Measurements from ENCODE around the gene ANKRD22. TPM values are rescaled to one million over a fixed set of nuclear protein-coding genes. Genes with fewer than 3 reads are reported as not detected.
A peak's percentile ranks its signal among the peaks of the same experiment; 100 is the strongest.

ANKRD22 gene
- total and polyA plus RNA-seq, 10 of the 15 experiments (the other 5 are each of a cell fraction or from before 2014, with no cell fraction given), result 0.30 to 1.3 (median 0.71) TPM

DNA sequence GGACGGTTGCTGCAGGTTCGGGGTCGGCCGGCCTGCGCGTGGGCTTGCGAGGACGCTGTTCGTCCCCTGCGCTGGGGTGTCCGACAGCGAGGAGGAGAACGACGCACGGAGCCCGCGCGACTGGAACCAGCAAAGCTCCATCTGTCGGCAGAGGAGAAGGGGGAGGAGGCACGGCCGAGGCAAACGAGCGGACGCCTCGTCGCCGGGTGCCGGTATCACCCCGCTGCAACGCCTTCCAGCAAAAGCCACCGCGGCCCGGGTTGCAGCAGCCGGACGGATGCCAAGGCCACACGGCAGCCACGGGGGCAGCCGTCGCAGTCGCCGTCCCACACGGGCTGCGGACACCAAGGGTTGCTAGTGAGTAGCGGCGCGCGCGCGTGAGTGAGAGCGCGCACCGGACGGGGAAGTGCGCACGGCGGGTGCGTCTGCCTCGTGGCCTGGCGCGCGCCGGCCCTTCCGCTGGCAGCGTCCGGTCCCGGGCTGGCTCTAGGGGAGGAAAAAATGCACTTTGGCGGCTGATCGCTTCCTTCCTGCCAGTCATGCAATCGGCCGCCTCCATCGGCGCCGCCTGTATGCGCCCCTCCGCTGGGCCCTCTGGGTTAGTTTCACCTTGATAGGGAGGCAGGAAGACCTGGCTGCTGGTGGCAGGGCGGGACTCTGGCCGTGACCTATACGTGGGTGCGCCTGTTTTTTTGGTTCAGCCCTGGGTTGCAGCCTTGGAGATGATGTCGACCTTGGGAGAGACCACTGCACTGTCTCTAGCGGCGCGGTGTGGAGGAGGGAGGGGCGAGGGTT is 28.8 kb upstream of the ANKRD22 start (continued):
- TF ChIP-seq ZNF687 (IDR thresholded peaks at IDR 0.05) (peak; percentile 86; the same call in 1 of the 2 replicates), IKZF2 (IDR thresholded peaks at IDR 0.05) (peak; percentile 16 to 67; a peak in 2 of 4 replicates), EGR1 (IDR thresholded peaks at IDR 0.05; ENCODE audit: borderline replicate concordance in 1 of 2, low read depth in 2 of 2, low read length in 2 of 2) (0 out of 3 replicates have a peak, but pooled peaks of 1 of the 2 experiments have one; percentile 28), RB1 (IDR thresholded peaks at IDR 0.05; ENCODE audit: borderline replicate concordance) (peak; percentile 58; the same call in 1 of the 2 replicates), ZSCAN29 (IDR thresholded peaks at IDR 0.05) (0 out of 2 replicates have a peak, but pooled peaks have one; percentile 20), ZBTB11 (CRISPR knock-in tag; IDR thresholded peaks at IDR 0.05) (no peak), DPF2 (IDR thresholded peaks at IDR 0.05) (peak; percentile 87), MLLT1 (IDR thresholded peaks at IDR 0.05) (peak; percentile 46; the same call in 1 of the 2 replicates), BHLHE40 (IDR thresholded peaks at IDR 0.05; ENCODE audit: borderline replicate concordance in 1 of 2, low read depth in 2 of 2, low read length in 1 of 2) (peak; percentile 75 to 87), SIN3A (IDR thresholded peaks at IDR 0.05; ENCODE audit: low read depth, low read length) (peak; percentile 59), CREM (IDR thresholded peaks at IDR 0.05; ENCODE audit: low read depth) (peak; percentile 24), BCL11A (IDR thresholded peaks at IDR 0.05; ENCODE audit: low read depth, low read length) (no peak), PML (IDR thresholded peaks at IDR 0.05; ENCODE audit: low read length) (peak; percentile 86), MYC (IDR thresholded peaks at IDR 0.05; ENCODE audit: insufficient read depth, insufficient read length, insufficient replicate concordance, low read length, severe bottlenecking) (peak; percentile 88), JUNB (IDR thresholded peaks at IDR 0.05) (no peak), POLR2AphosphoS5 (IDR thresholded peaks at IDR 0.05; ENCODE audit: low read length) (peak; percentile 84)
- TF ChIP-seq, protein P1, sequence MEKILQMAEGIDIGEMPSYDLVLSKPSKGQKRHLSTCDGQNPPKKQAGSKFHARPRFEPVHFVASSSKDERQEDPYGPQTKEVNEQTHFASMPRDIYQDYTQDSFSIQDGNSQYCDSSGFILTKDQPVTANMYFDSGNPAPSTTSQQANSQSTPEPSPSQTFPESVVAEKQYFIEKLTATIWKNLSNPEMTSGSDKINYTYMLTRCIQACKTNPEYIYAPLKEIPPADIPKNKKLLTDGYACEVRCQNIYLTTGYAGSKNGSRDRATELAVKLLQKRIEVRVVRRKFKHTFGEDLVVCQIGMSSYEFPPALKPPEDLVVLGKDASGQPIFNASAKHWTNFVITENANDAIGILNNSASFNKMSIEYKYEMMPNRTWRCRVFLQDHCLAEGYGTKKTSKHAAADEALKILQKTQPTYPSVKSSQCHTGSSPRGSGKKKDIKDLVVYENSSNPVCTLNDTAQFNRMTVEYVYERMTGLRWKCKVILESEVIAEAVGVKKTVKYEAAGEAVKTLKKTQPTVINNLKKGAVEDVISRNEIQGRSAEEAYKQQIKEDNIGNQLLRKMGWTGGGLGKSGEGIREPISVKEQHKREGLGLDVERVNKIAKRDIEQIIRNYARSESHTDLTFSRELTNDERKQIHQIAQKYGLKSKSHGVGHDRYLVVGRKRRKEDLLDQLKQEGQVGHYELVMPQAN (conservative IDR thresholded peaks at IDR 0.05), result peak; percentile 91

All from GM12878 (cell line).